Daoy (cell line): ENCODE results near the gene ATXN7L3. TPM values are rescaled to one million over a fixed set of nuclear protein-coding genes. Genes with fewer than 3 reads are reported as not detected.
A peak's percentile ranks its signal among the peaks of the same experiment; 100 is the strongest.

Experiments
- DNase-seq: peaks from one replicate; pipeline ENCODE4 v3.0.0-alpha.2; 2015; ENCODE audit warnings: low read depth
- total RNA-seq: library from RNA; depleted of rRNA; stranded (reverse); fragments of >200 nt; shearing (Covaris generic); gene quantifications from 2 replicates; pipeline ENCODE4 v1.2.3, GENCODE V29; 2014

The ATXN7L3 gene
- total RNA-seq, 1 experiment from 2014 or later, result 23.6 TPM

- DNase-seq, result peak; percentile 92
These were observed 18.8 kb upstream of the ATXN7L3 start for GRCh38 chr17:44218344-44219107.

- no peak for DNase-seq
These were observed 18.2 kb upstream of the ATXN7L3 start for GRCh38 chr17:44217738-44218343.

GRCh38 chr17:44216694-44217093 lies 17.0 kb upstream of the ATXN7L3 start:
- no peak for DNase-seq

DNA sequence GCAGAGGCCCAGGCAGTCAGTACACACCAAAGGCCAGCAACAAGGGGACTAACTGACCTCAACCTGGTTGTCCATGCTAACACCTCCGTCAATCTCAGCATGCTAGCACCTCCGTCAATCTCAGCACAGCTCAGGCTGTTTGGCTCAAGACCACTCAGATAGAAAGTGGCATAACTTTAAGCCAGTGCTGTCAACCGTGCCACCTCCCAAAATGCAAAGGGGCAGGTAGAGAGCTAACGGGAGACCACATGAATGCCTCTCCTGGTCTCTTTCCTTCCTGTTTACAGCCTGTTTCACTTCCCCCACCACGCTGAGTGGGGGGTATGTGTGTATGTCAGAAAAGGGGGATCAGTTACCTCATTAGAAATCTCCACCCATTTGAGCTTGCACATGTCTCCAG lies 16.5 kb upstream of the ATXN7L3 start:
- DNase-seq, result no peak

DNA sequence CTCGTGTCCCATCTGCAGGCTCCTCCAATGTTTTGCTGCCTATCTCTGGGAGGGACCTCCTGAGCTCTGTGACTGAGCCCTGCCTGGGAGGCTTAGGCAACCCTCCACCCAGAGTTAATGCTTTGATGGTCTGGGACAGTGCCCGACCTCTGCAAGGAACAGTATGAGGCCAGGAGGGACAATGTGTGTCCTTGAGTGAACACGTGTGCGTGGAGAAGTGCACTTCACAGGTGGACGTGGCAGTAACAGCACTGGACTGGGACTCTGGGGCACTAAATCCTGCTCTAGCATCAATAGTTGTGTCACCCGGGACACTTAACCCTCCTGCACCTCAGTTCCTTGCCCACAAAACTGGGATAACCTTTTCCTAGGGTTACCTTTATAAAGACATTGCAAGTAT lies 15.2 kb upstream of the ATXN7L3 start:
- no peak for DNase-seq

- DNase-seq, result no peak
These were observed 14.5 kb upstream of the ATXN7L3 start for GRCh38 chr17:44214230-44214494.

DNA sequence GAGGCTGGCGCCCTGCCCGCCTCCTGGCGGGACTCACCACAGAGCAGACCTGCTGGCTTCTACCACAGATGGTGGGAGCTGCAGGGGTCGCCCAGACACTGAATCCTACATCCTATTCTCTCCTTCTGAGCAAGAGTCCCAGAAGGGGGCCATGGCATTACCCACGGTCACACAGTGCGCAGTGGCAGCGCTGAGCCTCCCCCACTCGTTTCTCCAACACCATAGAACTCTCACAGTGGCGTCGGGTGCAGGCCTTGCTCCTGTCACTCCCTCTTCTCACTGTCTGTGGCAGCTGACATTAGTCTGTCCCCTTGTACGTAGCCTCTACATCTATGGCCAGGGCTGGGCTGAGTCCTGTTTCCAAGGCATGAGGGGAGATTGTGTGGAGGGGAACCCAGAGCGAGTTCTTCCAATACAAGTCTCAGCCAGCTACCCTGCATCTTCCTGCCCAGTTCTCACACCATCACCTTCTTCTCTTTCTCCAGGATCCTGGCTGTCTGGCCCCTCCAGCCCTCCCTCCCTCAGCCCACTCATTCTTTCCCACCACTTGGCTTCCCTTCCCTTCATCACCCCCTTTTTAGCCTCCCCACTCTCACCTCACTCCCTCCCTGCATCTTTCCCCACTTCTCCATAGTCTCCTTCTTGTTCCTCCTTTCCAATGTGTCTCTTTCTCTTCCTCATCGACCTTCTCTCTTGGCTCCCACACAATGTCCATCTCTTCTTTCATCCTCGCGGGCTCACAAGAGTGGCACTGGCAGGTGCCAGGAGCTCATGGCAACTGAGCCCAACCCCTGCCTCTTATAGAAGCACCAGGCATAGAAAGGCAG lies 13.9 kb upstream of the ATXN7L3 start:
- no peak for DNase-seq

GRCh38 chr17:44212507-44213402 lies 13.1 kb upstream of the ATXN7L3 start:
- no peak for DNase-seq

GRCh38 chr17:44211281-44212265 lies 11.9 kb upstream of the ATXN7L3 start:
- DNase-seq, result no peak

DNA sequence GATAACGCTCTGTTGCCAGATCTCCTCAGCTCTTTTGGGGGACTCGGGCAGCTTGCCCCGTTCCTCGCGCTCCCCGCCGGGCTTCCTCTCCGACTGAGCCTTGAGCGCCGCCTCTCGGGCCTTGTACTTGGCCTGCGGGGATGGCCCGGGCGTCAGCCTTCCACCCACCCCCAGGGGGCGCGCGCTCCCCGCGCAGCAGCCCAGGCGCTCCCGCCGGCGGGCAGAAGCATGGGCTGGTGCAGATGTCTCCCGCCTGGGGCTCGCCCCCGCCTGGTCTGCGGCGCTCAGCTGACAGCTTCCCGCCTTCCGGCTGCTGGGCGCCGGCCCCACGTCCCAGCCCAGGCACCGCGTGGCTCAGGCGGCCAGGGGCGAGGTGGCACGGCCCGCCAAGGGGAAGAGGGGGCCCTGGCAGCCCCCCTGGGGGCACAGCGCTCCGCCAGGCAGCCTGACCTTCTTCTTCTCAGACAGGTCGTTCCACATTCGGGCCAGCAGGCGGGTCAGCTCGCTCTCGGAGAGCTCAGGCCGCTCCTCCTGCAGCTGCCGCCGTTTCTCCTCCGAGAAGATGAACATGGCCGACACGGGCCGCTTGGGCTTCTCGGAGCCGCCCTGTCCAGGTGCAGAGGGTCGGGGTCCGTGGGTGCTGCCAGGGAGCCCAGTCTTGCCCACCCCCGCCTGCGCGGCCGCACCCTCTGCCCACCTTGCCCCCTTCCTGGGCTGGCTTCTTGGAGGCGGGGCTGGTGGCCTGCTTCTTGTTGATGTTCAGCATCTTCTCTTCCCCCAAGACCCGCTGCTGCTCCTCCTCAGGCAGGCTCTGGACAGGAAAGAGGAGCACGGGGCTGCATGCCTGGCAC lies 10.9 kb upstream of the ATXN7L3 start:
- peak; percentile 86 for DNase-seq

GRCh38 chr17:44209786-44210341 lies 10.2 kb upstream of the ATXN7L3 start:
- DNase-seq, result no peak

DNA sequence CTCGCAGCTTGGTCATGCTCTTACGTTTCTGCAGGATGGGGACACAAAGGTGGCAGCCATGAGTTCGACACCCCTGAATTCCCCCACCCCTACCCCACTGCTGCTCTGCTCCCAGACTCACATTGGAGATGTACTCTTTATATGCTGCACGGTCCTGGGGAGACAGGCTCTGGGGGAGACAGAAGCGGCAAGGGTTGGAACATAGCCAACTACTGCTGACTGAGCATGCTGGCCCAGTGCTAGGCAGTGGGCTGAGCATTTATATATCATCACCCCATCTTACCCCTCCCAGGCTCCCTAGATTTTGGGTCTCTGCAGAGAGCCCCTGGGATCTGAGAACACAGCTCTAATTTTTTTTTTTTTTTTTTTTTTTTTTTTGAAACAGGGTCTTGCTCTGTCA lies 8.1 kb upstream of the ATXN7L3 start:
- DNase-seq, result no peak

GRCh38 chr17:44207319-44207718 lies 7.6 kb upstream of the ATXN7L3 start:
- DNase-seq, result no peak

- no peak for DNase-seq
These were observed 7.1 kb upstream of the ATXN7L3 start for GRCh38 chr17:44206825-44207155.

DNA sequence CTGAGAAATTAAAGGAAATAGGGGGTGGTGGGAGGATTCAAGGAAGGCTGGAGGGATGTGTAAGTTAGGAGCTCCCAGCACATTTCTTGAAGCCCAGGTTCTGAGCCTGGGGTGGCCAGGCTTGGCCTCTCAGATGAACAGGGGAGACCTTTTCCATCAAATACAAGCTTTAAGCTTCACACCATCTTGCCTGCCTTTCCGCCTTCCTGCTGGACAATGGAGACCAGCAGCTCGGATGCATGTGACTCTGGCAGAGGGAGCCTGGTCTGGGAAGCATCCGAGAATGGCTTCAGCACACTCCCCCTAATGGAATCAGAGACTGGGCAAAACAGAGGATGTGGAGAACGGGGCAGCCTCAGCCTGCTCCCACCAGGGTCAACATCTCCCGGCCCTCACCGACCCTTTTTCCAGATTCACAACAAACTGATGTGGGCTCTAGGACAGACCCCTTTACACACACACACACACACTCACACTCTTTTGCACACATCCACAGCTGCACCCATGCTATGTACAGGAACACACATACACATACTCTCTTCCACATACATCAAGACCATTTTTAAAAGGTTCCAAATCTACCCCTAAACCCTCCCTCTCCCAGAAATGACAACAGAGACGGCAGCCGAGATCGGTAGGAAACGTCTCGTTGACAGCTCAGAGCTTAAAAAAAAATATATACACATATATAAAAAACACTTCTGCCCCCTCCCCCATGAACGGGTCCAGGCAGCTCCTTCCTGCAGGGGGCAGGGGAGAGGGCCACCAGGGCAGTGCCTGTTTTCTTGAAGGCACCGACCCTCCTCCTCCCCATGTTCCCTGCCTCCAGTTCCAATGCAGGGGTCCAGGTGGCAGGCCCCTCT lies 6.5 kb upstream of the ATXN7L3 start:
- DNase-seq, result no peak

DNA sequence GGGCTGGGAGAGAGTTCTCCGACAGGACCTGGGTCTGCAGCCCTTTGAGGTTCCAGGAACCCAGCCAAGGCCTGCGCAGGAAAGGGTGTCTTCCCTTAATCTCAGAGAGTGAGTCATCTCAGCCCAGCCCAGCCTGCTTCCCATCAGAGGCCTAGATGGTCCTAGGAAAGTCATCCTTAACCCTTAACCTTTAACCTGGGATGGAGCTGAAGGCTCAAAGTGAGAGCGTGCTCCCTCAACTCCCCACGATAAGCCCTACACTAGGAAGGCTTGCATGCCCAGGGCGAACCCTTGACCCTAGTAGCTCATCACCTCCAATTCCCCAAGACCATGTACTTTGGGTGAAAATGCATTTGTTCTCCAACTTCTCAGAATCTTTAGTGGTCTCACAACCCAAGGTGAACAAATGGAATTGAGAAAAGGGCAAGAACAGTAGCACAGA lies 4.8 kb upstream of the ATXN7L3 start:
- DNase-seq, result peak; percentile 30

GRCh38 chr17:44203731-44204440 lies 4.2 kb upstream of the ATXN7L3 start:
- peak; percentile 43 for DNase-seq

GRCh38 chr17:44202756-44203155 lies 3.1 kb upstream of the ATXN7L3 start:
- no peak for DNase-seq
